ENCODE data around the gene ZSWIM5. TPM values are rescaled to one million over a fixed set of nuclear protein-coding genes. Genes with fewer than 3 reads are reported as not detected.
A peak's percentile ranks its signal among the peaks of the same experiment; 100 is the strongest.

The ZSWIM5 gene
- total and polyA plus RNA-seq, 2 donors (not counting 1 experiment from before 2014, with no cell fraction given), result 0.36 to 1.7 TPM

DNA sequence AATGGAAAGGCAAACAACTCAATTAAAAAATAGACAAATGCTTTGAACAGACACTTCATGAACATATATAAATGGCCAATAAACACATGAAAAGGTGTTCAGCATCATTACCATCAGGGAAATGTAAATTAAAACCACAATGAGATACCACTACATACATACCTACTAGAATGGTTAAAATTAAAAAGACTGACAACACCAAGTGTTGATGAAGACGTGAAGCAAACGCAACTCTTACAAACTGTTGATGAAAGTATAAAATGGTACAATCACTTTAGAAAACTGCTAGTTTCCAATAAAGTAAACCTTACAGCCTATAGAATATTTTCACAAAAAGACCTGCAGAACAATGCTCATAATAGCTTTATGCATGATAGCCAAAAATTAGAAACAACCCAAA, 230.2 kb downstream of the ZSWIM5 start:
- Histone ChIP-seq H3K27me3 (replicated peaks in 1 of 4; ENCODE audit: control extremely low read depth in 1 of 4, control insufficient read depth in 3 of 4, insufficient read depth in 4 of 4, low read length in 3 of 4) (no peaks in the 10 kb centered on the region), H3K9ac (ENCODE audit: low read length) (no peak overlapping the region), H3K4me1 (ENCODE audit: control insufficient read depth in 2 of 2, insufficient read depth in 2 of 2, low read length in 2 of 2) (peaks cover 8 to 9% of the 10 kb centered on the region in 2 donors), H3K27ac (ENCODE audit: low read length in 2 of 2) (no peak overlapping the region), H3K4me2 (replicated peaks; ENCODE audit: low read depth, low read length, poor library complexity, severe bottlenecking) (no peak overlapping the region), H3K79me2 (ENCODE audit: control insufficient read depth, insufficient read depth, low read length) (peaks cover 16% of the 10 kb centered on the region), H3K9me3 (ENCODE audit: control extremely low read depth in 1 of 3, control insufficient read depth in 2 of 3, insufficient read depth in 1 of 3, low read length in 2 of 3) (peaks cover 0 to 5% (median 4%) of the 10 kb centered on the region in 3 donors), H2AFZ (ENCODE audit: insufficient read depth, low read depth, low read length, poor library complexity, severe bottlenecking) (no peak overlapping the region), H3K36me3 (replicated peaks in 1 of 2; ENCODE audit: control extremely low read depth in 1 of 2, control insufficient read depth in 1 of 2, extremely low read depth in 1 of 2, insufficient read depth in 2 of 2, low read length in 1 of 2) (peaks cover 13 to 38% of the 10 kb centered on the region in 2 experiments), H3K4me3 (ENCODE audit: control extremely low read depth in 1 of 5, extremely low read depth in 1 of 5, insufficient read depth in 1 of 5, low read depth in 2 of 5, low read length in 4 of 5) (no peak overlapping the region), H4K20me1 (ENCODE audit: control insufficient read depth, insufficient read depth, low read length, poor library complexity, severe bottlenecking) (no peaks in the 10 kb centered on the region)
- Mint-ChIP-seq H3K9me3 (ENCODE audit: insufficient read depth) (peaks cover 8% of the 10 kb centered on the region), H3K4me3 (no peak overlapping the region), H3K27me3 (no peaks in the 10 kb centered on the region), H3K4me1 (peaks cover 10% of the 10 kb centered on the region), H3K27ac (no peak overlapping the region)
- CTCF ChIA-PET, result interaction anchor here (0.6 kb wide), 1 partner anchor 15 kb away, joined by 3 read pairs; no protein-coding TSS in a partner anchor
- no CpG with 5 or more reads among the region's 2 CpGs for WGBS (ENCODE audit: insufficient coverage)
- ATAC-seq (ENCODE audit: low read depth) (no peak), DNase-seq (no peak)
- POLR2A ChIA-PET, result no interaction called here
- intact Hi-C loops (cut with micrococcal nuclease), result no loop called here
- TF ChIP-seq, protein P1, sequence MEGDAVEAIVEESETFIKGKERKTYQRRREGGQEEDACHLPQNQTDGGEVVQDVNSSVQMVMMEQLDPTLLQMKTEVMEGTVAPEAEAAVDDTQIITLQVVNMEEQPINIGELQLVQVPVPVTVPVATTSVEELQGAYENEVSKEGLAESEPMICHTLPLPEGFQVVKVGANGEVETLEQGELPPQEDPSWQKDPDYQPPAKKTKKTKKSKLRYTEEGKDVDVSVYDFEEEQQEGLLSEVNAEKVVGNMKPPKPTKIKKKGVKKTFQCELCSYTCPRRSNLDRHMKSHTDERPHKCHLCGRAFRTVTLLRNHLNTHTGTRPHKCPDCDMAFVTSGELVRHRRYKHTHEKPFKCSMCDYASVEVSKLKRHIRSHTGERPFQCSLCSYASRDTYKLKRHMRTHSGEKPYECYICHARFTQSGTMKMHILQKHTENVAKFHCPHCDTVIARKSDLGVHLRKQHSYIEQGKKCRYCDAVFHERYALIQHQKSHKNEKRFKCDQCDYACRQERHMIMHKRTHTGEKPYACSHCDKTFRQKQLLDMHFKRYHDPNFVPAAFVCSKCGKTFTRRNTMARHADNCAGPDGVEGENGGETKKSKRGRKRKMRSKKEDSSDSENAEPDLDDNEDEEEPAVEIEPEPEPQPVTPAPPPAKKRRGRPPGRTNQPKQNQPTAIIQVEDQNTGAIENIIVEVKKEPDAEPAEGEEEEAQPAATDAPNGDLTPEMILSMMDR (IDR thresholded peaks at IDR 0.05), result no peak
- TF ChIP-seq EZH2 (IDR thresholded peaks at IDR 0.05; ENCODE audit: borderline replicate concordance, insufficient read depth, low read depth, low read length, poor library complexity, severe bottlenecking), result no peak

DNA sequence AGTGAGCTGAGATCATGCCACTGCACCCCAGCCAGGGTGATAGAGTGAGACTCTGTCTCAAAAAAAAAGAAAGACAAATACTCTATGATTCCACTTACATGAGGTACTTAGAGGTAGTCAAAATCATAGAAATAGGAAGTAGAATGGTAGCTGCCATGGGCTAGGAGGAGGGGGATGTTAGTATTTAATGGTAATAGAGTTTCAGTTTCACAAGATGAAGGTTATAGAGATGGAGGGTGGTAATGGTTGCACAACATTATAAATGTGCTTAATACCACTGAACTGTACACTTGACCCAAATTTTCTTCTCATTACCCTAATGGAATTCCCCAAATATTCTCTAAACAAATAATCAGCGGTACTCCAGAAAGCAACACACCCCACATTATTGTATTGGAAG, 232.8 kb downstream of the ZSWIM5 start:
- Histone ChIP-seq H4K20me1 (ENCODE audit: control insufficient read depth, insufficient read depth, low read length, poor library complexity, severe bottlenecking) (no peaks in the 10 kb centered on the region), H3K9ac (ENCODE audit: low read length) (no peak overlapping the region), H3K4me2 (replicated peaks; ENCODE audit: low read depth, low read length, poor library complexity, severe bottlenecking) (no peak overlapping the region), H3K27ac (ENCODE audit: low read length in 2 of 2) (peak overlapping the region in 1 of 2 donors; percentile 39), H3K27me3 (replicated peaks in 1 of 4; ENCODE audit: control extremely low read depth in 1 of 4, control insufficient read depth in 3 of 4, insufficient read depth in 4 of 4, low read length in 3 of 4) (no peaks in the 10 kb centered on the region), H3K4me3 (ENCODE audit: control extremely low read depth in 1 of 5, extremely low read depth in 1 of 5, insufficient read depth in 1 of 5, low read depth in 2 of 5, low read length in 4 of 5) (no peak overlapping the region), H3K9me3 (ENCODE audit: control extremely low read depth in 1 of 3, control insufficient read depth in 2 of 3, insufficient read depth in 1 of 3, low read length in 2 of 3) (peaks cover 0 to 5% (median 4%) of the 10 kb centered on the region in 3 donors), H3K79me2 (ENCODE audit: control insufficient read depth, insufficient read depth, low read length) (peaks cover 16% of the 10 kb centered on the region), H3K36me3 (replicated peaks in 1 of 2; ENCODE audit: control extremely low read depth in 1 of 2, control insufficient read depth in 1 of 2, extremely low read depth in 1 of 2, insufficient read depth in 2 of 2, low read length in 1 of 2) (peaks cover 13 to 26% of the 10 kb centered on the region in 2 experiments), H2AFZ (ENCODE audit: insufficient read depth, low read depth, low read length, poor library complexity, severe bottlenecking) (peak overlapping the region; percentile 63), H3K4me1 (ENCODE audit: control insufficient read depth in 2 of 2, insufficient read depth in 2 of 2, low read length in 2 of 2) (peaks cover 8 to 9% of the 10 kb centered on the region in 2 donors)
- ChIA-PET POLR2A (interaction anchor here (0.6 kb wide), 1 partner anchor 222 kb away, joined by 4 read pairs; no protein-coding TSS in a partner anchor), CTCF (interaction anchor here (0.5 to 1.3 kb wide), 5 partner anchors 13 to 247 kb away, joined by 3 to 6 read pairs (median 3); partner anchors contain the start of gene EIF2B3)
- H3K27ac Mint-ChIP-seq, result peak overlapping the region; percentile 67
- no CpG with 5 or more reads among the region's 1 CpG for WGBS (ENCODE audit: insufficient coverage)
- peaks cover 10% of the 10 kb centered on the region for H3K4me1 Mint-ChIP-seq
- DNase-seq (peak; percentile 24), ATAC-seq (ENCODE audit: low read depth) (peak; percentile 49)
- H3K9me3 Mint-ChIP-seq (ENCODE audit: insufficient read depth), result peaks cover 8% of the 10 kb centered on the region
- intact Hi-C loops (cut with micrococcal nuclease), result no loop called here
- no peaks in the 10 kb centered on the region for H3K27me3 Mint-ChIP-seq
- TF ChIP-seq, protein P1 (IDR thresholded peaks at IDR 0.05), result no peak
- TF ChIP-seq EZH2 (IDR thresholded peaks at IDR 0.05; ENCODE audit: borderline replicate concordance, insufficient read depth, low read depth, low read length, poor library complexity, severe bottlenecking), result no peak
- H3K4me3 Mint-ChIP-seq, result no peak overlapping the region
